Hematopoietic multipotent progenitor cell treated with erythropoietin and hydrocortisone succinate and interleukin-3 and kit ligand, for 6 days (in vitro differentiated cells): ENCODE data around the gene PRG2.
"Not testable (repeated sequence)": the region's sequence is repeated elsewhere in the genome, so short reads cannot be mapped to it uniquely, and the experiment has no call there.

Experiments
- DNase-seq: peaks from one replicate; pipeline ENCODE4 v3.0.0-alpha.2; 2015

The PRG2 gene

DNA sequence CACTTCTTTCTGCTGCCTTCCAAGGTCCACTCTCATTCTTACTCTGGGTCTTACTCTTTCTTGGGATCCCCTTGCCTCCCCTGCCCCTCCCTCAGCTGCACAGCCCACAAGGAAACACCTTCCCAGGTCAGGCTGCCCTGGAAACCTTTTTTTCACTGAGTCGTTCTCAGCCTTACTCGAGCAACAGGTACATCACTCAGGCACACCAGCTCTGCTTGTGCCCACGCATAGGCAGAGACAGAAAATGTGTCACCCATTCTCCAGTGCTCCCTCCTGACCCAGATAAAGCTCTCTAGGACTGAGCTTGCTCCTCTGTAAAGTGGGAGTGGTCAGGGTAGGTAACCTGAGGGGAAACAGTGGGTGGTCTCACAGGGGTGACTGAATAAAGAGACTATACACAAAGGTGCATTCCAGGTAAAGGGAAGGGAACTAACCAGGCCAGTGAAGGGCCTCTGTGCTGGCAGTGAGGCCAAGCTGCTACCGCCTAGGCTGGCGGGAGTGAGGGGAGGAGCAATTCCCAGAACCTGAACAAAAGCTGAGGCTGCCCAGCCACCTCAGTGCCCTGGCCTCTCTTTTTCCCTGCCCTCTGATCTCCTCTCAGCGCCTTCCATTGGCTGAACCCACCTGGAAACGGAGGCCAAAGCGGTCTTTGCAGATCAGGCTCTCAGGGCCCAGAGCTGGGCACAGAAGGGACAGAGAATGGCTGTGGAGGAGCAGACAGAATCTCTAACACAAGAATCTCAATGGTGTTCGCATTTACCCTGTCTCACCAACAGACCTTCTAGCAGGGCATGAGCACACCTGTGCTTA is 25.4 kb downstream of the PRG2 start:
- no peak for DNase-seq

DNA sequence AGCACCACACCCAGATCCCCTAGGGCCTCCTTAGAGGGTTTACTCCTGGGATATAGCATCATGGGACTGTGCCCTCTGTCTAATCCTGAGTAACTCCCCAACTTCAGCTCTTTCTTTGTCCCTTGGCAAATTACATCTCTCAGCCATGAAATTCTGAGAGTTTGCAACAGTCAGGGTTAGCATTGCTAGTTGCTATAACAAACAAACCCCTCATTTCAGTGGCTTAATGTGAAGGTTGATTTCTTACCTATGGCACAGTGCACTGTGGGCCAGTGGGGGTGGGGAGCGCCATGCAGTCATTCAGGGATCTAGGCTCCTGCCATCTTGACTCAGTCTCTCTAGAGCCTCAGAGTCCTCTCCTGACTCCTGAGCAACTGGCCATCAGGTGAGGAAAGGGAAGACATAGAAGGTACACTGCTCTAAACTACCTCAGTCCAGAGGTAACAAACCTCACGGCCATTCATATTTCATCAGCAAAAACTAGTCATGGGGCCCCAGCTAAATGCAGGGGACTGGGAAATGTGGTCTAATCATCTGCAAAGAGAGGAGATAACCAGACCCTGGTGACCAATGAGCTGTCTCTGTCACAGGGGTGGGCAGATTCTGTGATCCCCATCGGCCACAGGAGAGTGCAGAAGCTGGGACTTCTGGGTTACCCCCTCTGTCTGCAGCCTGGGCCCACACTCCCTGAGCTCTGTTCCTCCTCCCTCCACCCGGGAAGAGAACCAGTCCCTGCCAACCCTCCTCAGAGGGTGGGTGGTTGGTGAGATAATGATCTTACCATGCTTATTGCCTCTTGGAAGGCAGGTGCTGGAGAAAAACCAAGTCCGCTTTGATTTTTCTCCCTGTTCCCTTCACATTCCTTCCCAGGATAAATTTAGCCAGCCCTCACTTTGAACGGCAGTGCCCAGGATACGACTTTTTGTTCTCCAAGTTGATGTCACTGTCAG is 27.0 kb downstream of the PRG2 start:
- DNase-seq, result peak; percentile 73

DNA sequence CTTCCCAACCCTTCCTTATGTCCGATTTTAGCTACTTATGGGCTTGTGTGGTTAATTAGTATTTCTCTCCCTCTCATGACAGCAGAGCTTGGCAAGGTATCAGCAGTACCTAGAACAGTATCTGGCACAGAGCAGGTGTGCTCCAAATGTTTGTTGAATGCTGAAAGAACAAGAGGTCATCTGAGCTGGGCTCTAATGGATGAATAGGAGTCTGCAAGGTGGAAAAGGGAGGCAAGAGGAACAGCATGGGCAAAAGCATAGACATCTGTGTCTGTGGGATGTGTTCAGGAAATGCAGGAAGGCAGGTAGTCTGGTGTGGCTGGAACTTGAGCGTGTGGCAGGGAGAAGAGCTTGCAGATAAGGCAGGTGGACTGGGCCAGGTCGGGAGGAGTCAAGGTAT is 28.5 kb downstream of the PRG2 start:
- DNase-seq, result no peak

DNA sequence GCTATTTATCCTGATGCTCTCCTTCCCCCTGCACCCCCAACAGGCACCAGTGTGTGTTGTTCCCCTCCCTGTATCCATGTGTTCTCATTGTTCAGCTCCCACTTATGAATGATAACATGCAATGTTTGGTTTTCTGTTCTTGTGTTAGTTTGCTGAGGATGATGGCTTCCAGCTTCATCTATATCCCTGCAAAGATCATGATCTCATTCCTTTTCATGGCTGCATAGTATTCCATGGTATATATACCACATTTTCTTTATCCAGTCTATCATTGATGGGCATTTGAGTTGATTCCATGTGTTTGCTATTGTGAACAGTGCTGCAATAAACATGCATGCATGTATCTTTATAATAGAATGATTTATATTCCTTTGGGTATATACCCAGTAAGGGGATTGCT is 29.0 kb downstream of the PRG2 start:
- not testable (repeated sequence) for DNase-seq

DNA sequence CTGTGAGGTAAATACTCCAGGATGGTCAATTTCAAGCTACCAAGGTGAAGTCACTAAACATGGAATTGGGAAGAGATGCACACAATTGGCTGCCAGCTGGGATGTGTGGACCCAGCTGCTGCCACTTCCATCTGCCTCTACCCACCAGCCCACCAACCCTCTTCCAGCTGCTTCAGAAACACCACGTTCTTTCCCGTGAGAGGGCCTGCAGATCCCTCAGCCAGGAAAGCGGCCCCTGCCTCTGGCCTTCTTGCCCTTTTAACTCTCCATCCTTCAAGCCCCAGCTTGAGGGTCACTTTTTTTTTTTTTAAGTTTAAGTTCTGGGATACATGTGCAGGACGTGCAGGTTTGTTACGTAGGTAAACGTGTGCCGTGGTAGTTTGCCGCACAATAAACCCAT is 29.5 kb downstream of the PRG2 start:
- DNase-seq, result no peak

DNA sequence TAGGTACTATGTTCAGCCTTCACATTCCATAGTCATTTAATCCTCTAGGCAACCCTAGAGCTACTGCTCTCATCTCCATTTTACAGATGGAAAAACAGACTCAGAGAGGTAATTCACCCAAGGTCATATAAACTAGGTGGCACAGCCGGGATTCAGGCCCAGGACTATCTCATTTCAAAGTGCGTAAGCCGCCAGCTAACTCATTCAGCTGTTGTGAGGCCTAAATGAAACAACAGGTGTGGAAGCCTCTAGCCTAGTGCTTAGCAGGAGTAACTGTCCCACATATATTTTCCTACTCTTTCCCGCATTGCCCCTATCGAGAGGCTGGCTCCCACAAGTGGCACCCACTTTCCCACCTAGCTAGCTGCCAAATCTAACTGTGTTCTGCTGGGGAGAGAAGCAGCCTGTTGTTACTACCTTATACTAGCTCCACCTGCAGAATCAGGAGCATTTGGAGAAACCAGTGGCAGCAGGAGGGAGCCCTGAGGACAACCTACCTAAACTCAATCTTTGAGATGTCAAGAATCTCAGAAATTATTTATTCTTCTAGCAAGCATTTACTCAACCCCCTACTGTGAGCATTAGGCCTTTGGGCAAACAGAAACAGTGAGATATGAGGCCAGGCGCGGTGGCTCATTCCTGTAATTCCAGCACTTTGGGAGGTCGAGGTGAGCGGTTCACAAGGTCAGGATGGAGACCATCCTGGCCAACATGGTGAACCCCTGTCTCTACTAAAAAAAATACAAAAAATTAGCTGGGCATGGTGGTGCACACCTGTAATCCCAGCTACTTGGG is 30.4 kb downstream of the PRG2 start:
- DNase-seq, result no peak

DNA sequence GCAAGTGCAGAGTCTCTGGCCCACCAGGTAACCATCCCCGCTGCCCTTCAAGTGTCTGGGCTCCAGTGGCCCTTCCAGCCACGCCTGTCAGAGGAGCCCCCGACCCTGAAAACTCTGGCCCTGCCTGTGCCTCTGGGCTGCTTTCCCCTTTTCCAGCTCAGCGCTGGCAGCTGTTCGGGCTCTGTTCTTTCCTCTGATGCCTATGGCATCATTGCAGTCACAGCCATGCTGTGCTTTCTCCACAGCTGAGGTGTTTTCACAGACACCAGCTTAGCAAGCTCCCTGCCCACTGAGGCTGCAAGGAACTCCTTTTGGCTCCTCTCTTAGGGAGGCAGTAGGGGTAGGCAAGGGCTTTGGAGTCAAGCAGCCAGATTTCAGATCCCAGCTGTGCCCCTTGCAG is 31.1 kb downstream of the PRG2 start:
- no peak for DNase-seq

DNA sequence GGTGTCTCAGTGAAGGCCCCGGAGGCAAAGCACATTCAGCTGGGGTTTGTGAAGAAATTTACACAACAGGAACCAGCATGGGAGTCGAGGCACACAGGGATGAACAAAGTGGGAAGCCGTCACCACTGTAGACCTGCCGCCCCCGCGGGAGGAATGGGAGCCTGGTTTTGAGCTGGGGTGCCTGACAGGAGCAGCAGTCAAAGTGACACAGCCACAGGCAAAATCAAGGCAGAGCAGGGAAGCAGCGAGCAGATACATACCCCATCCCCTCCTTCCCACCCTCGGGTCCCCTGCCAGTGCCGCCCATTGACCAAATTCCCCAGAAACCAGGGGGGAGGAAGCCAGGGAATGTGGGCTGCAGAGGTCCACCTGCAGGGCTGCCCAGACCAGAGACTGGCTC is 31.5 kb downstream of the PRG2 start:
- no peak for DNase-seq

DNA sequence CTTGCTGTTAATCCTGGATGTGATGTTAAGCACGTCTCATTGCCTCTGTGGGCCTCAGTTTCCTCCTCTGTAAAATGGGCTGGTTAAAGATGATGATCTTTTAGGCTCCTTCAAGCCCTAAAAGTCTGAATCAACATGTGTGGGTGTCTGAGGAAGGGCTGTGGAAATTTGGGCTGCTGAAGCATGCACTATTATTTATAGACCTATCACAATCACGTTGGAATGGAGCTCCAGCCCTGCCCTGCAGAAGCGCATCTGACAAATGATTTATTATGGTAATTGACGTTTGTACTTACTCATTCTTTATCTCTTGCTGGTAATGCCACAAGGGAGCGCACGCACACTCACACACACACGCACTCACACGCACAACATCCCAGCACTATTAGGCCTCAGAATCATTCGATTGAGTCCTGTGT is 31.9 kb downstream of the PRG2 start:
- peak; percentile 81 for DNase-seq

DNA sequence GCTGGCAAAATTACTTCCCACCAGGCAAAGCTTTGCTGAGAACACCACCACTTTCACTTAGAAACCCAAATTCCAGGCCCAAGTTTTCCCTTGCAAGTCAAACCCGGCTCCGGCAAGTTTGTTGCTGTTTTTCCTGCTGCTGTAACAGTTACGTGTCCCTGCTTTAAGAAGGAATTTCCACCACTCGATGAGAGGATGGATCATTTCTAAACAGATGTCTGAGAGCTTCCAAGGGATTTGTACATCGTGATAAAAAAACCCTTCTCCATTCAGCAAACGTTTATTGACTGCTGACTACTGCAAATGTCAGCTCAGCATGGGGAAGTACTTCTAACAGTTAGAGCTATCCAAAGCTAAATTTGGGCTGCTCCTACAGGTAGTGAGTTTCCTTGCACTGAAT is 32.6 kb downstream of the PRG2 start:
- DNase-seq, result peak; percentile 37

DNA sequence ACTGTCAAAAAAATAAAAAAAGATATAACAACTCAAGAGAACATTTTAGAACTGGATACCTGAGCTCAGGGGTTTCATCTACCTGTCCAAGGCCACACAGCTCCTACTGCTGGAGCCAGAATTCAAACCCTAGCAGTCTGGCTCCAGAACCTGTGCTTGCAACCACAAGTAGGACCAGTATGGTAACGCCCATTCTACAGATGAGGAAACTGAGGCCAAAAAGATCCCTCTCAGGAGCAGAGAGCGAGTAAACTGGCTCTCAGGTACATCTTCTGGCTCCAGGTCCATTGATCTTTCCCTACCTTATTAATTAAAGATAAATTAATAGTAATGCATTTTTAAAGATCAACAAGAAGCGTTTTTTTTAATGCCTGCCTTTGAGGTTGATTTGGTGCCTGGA is 33.1 kb downstream of the PRG2 start:
- DNase-seq, result no peak

DNA sequence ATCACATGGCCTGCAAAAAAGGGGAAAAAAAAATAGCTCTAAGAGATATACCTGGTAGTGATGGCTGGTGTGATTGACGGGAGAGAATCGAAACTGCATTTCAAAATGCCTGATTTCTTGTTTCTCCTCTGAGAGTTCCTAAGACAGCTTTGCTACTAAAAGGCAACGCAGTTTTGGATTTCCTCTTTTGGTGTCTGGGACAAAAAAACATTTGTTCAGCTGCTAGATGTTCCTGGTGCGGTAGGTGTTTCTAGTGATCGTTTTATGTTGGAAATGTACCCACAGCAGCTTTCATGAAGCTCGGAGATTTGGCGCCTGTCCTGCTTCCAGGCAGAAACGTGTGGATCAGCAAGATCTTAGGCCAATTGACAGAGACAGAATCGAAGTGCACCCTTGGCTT is 34.2 kb downstream of the PRG2 start:
- peak; percentile 41 for DNase-seq

DNA sequence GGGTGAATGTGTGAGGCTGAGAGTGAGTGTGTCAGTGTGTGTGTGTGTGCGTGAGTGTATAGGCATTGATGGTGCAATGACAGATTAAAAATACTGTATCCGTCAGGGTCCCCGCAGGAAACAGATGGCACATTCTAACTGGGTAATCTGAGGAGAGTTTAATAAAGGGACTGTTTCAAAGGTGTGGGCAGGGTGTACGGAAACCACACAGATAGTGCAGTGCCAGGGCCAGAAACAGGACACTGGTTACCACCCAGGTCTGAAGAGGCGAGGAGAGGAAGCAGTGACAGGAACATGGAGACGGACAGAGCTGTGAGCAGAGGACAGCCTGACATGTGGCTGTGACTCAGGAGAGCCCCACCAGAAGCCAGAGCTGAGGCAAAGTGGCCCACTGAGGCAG is 35.8 kb downstream of the PRG2 start:
- DNase-seq, result peak; percentile 90

DNA sequence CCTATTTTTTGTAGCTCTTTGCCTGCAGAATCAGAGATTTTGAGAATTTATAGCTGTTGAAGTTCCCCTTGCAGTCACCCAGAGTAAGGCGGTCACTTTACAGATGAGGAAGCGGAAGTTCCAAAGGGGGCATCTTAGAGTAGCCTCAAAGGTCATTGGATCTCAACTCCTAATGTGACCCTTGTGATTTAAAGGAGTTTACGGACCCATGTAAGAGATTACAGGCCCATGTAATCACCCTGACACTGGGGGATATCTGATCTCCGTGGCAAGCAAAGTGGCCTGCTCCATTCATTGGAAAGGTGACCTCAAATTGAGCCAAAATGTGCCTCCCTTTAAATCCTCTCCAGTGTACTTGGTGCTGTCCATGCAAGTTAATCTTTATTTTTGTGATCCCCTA is 36.6 kb downstream of the PRG2 start:
- peak; percentile 59 for DNase-seq

DNA sequence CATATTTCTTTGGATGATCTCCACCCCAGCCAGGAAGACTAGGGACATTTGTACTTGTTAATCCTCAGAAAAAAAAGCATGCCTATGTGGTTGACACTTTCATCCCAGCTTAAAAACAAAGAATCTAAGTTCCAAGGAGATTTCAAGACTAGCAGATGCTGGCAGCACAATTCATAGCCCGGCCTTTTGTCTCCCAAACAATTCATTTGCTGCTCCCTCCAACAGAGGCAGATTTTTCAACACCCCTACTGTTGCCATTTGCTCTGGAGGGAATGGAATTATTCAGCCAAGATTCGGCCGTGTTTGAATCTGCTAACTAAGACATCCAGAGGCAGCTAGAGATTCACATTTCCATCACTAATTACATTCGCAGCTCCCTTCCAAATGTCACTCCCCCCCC is 37.0 kb downstream of the PRG2 start:
- DNase-seq, result no peak

DNA sequence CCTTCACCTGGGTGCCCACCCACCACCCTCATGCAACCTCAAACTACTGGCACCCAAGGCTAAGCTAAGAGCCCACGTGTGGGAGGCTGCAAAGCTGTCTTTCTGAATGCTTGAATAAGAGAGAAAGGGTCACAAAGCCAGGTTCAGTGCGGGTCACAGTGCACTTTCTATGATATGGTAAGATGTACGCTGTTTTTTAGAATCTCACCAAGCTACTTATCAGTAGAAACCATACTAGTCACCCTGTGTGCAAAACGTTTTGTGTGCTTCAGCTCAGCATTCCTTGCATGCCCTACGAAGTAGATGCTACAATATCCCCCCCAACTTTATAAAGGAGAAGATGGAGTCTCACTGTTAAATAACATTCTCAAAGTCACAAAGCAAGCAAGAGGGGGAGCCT is 37.4 kb downstream of the PRG2 start:
- peak; percentile 81 for DNase-seq

DNA sequence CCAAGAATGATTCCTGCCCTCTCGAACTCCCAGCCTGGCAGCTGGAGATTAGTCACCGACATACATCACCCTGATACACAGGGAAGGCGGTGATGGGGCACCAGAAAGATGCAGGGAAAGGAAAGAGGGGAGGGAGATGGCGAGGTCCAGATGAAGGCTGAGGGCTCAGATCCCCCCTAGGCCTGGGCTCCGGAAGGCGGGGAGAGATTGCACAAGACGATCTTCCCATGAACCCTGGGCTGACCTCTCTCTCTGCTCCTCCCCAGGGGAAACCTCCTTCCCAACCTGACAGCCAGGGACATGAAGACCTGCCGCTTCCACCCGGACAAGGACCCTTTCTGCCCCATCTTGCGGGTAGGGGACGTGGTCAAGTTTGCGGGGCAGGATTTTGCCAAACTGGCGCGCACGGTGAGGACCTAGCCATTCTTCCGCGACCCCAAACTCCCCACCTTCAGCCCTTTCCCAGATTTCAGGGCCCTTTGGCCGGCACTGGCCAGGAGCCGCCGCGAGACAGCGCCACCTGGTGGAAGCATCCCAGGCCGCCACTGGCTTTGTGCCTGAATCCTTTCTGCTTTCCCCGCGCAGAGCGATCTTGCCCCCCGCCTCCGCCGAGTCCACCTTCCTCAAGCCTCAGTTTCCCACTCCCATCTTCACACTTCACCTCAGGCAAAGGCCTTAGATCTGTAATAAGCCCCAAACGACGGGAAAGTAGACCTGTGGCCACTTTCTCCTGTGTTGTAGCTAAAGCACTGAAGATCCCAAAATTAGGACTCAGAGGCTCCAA is 40.8 kb downstream of the PRG2 start:
- peak; percentile 71 for DNase-seq

DNA sequence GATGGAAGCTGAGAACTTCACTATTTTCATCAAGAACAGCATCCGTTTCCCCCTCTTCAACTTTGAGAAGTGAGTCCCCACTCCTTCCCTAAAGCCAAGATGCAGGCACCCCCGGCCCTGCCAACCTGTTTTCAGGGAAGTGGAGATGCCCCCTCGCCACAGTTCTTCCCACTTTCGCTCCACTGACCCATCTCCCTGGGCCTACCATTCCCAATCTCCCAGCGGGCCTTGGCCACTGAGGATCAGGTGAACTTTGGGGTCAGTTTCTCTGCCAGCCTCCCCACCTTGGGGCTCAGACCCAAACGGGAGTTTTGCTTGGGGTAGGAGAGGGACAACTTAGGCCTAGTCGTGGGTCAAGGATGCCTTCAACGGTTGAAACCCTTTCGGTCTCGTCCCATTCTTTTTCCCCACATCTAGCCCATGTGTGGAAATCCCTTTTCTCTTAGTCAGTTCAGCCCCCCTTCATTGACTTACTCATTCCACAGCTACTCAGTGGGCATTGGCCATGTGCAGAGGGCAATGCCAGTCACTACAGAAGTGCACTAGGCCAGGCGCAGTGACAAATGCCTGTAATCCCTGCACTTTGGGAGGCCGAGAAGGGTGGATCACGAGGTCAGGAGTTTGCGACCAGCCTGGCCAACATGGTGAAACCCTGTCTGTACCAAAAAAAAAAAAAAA is 41.7 kb downstream of the PRG2 start:
- no peak for DNase-seq

DNA sequence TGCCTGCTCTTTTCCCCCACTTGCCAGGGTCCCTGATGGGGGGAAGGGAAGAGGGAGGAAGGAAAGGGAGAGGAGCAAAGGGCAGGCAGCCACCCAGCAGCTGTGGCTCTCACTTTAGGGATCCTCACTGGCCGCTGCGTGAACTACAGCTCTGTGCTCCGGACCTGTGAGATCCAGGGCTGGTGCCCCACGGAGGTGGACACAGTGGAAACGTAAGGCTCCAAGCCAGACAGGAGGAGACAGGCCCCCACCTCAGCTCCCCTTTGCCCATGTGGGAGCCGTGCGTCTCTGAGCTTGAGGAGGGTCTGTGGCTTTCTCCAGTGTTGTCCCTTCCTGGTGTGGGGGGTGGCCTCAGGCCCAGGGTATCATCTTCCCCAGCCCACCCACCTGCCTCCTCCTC is 42.4 kb downstream of the PRG2 start:
- DNase-seq, result no peak

DNA sequence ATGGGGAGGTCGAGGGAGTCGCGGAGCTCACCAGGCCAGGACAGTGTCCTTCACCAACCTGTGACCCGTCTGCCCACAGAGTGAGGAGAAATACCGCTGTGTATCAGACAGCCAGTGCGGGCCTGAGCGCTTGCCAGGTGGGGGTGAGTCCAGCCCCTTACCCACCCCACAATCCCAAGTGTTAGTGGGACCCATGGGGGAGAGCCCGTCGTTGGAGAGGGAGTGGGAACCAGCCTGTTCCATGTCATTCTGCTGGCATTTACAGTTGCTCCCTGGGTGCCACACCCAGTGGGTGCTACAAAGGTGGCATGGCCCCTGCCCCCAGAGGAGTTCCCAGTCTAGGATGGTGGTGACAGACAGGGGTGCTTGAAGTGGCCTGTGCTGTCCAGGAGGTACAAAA is 43.1 kb downstream of the PRG2 start:
- no peak for DNase-seq

DNA sequence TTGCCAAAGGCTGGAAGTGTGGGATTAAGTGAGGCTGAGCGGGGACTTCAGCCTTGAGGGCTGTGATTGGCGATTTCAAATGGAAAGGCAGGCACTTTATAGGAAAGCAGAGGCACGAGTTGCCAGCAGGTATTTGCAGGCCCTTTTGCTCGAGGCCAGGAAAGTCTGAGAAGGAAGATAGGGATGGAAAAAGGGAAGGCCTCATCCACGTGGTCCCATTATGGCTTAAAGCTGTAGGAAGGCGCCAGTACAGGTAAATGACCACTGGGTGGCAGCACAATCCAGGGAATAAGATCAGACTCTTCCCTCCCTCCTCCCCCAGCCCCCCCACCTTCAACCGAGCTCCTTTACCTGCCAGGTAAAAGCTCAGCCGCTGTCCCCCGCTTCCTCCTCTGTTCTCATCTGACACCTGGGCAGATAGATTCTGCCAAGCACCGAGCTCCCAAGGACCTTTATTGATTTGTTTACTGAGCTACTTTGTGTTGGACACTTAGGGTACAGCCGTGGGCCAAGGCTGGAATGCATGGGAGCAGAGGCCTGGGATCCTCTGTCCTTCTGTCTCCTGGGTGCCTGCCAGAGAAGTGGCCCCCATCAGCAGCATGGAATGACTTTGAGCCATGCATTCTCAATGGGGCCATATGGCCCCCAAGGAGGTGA is 44.8 kb downstream of the PRG2 start:
- peak; percentile 93 for DNase-seq
